NCI-H1417 treated with DMSO at 0.1 percent for 48 hours (cell line): ENCODE results near the gene RIMBP2.

Experiments
- DNase-seq: peaks from one replicate; lab custom pipeline; 2025; lab: John Stamatoyannopoulos, UW

RIMBP2 gene

DNA sequence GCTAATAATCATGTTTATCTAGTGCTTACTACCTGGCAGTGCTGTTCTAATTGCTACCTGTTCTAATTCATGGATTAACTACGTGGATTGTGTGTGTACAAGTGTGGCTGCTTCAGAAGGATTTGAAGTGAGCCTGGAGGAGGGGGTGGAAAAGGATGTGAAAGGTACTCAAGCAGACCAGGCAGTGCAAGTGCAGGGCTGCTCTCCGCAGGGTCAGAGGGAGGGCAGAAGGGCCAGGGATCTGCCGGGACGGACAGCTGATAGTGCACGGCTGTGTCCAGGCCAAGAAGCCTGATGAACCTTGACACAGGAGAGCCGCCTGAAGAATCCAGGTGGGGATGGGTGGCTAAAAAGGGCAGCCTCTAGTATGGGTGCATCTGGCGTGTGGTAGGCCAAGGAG is 349.9 kb downstream of the RIMBP2 start:
- DNase-seq = no peak

DNA sequence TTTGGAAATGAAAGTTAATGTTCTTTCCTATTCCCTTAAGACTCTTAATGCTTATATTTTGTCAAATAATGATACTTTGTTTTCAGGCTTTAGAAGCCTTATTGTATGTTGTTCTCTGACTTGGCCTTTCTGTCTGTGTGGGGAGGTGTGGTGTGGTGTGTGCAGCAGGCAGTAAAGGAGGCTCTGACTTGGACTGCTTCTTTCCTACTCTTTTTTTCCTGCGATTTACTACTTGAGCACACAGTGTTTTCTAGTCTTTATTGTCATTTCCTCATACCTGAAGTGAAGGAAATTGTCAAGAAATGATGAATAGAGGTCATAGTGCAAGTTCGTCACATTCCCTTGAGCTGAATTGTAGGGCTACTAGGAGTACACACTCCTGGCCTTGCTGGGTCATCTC is 351.5 kb downstream of the RIMBP2 start:
- no peak for DNase-seq

DNA sequence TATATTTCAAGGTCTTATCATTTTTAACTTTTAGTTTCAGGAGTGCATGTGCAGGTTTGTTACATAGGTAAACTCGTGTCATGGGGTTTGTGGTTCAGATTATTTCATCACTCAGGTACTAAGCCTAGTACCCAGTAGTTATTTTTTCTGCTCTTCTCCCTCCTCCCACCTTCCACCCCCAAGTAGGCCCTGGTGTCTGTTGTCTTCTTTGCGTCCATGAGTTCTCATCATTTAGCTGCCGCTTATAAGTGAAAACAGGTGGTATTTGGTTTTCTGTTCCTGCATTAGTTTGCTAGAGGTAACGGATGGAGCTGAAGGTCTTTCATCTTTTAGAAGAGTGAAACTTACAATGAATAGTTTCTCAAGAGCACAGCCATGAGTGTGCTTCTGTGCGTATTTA is 354.0 kb downstream of the RIMBP2 start:
- DNase-seq = no peak

DNA sequence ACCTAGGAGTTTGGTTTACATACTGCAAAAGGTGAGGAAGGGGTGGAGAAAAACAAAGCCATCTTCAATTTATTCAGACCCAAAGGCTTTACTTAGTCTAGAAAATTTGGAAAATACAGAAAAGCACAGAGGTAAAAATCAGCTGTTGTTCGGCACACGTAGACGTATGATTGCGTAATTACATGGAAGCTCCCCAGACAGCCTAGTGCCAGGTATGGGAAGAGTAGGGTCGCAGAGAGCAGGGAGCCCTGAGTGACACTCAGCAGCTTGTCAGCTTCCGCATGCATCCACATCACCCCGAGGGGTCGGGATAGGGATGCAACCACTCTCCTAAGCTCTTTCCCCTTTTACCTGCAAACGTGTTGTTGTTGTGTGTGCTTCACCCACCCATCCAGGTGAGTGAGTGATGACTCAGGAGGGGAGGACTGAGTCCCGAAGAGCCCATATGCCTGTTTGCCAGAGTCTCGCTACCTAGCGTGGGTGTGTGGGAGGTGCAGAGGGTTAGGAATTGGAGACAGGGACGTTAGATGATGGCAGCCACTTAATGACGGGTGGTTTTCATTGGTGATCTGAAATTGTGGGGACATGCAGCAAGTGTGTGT is 358.3 kb downstream of the RIMBP2 start:
- no peak for DNase-seq

DNA sequence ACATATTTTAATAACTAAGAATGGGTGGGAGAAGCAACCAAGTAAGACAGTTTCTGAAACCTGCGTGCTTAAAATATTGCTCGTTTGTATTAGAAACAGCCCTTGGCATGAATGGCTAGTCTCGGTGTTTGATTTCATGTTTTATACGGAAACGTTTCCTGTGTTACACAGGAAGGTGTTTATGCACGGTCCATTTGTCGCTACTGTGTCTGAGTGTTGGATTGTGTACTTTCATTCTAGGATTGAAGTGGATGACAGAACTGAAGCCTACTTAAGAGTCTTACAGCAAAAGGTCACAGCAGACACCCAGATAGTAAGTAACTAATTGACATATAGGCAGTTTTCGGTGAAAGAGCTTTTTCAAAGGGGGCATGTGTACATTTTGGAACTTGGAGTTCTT is 358.9 kb downstream of the RIMBP2 start:
- no peak for DNase-seq

DNA sequence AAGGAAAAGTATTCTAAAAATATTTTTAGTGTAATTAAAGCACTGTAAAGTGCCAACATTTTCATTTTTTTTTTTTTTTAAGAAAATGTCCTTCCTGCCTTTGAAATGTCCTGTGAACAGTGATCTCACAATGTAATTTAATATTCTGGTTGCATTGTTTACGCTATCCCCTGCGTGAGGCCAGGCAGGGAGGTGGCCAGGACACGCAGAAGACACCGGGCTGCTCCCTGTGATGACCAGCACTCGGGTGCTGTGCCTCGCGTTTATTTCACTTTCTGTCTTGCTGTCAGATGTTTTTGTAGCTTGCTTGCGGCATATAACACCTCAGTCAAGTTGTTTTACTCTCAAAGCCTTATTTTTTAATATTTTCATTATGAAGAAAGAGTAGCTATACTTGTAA is 359.9 kb downstream of the RIMBP2 start:
- no peak for DNase-seq

DNA sequence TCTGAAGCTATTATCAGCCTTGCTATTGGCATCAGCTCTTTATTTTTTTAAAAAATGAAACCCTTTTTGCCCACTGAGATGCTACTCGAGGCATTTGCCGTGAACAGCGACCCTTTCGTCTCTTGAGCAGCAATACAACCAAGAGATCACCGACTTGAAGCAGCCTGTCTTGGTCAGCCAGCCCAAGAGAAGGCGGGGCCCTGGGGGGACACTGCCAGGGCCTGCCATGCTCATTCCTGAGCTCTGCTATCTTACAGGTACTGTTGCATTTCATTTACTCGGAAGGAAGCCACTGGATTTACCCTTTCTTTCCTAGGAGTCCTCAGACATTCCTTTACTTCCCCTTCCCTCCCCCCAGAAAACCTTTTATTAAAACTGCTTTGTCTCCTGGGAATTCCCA is 361.7 kb downstream of the RIMBP2 start:
- DNase-seq = no peak

DNA sequence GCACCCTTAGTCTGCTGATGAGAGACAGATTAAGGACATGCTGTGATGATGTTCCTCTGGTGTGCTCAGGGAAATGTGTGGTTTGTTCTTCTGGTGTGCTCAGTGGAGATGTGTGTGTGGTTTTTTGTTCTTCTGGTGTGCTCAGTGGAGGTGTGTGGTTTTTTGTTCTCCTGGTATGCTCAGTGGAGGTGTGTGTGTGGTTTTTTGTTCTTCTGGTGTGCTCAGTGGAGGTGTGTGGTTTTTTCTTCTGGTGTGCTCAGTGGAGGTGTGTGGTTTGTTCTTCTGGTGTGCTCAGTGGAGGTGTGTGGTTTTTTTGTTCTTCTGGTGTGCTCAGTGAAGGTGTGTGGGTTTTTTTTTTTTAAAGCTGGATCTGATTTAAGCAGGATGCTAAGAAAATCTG is 363.0 kb downstream of the RIMBP2 start:
- no peak for DNase-seq

DNA sequence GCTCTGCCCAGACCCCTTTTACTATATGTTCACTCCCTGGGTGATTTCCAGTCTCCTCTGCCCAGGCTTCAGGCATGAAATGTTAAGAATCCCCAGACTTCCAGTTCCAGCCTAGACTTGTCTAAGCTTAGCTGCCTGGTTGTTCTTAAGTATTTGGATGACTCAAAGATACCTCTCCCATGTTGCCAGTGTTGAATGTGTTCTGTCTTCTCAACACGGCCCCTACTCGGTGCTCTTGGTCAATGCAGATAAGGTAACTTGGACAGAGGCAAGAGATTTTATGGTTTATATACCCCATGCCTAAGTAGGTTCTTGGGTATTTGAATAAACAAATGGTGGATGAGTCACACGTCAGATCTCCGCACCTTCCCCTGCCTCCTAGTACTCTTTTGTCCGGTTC is 364.8 kb downstream of the RIMBP2 start:
- DNase-seq = no peak

DNA sequence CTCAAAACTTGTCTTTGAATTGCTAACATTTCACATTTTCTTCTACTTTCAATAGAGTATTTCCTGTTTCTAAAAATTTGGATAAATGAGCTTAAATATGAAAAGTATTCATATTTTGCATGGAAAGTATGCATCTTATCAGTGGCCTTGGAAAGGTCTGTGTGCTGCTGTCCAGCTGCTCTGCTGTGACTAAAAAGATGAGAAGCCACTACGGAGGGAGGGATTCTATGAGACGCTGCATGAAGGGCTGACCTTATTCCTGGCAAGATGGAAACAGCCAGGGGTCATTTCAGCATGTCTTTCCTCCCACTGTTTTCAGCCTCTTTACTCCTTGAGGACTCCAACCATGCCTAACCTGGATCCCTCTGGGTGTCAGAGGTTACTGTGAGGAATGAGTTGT is 365.4 kb downstream of the RIMBP2 start:
- no peak for DNase-seq

DNA sequence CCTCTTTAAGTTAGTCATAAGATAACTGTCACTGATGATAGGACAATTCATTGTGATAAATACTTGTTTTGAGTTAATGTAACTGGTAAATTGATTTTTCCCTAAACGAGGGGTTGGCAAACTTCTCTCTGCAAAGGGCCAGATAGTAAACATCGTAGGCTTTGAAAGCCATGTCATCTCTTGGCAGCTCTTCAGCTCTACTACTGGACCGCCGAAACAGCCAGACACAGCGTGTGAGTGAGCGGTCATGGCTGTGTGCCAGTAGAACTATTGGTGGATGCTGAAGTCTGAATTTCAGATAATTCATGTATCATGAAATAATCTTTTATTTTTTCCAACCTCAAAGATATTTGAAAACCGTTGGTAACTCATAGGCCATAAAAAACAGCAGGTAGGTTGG is 368.5 kb downstream of the RIMBP2 start:
- DNase-seq = no peak
